Stimulated activated CD8-positive, alpha-beta memory T cell treated with anti-CD3 and anti-CD28 coated beads, Interleukin-15, amount 100 ng/mL, for 24 hours (primary cell): ENCODE data around the gene RNF26.
"Not testable (repeated sequence)": the region's sequence is repeated elsewhere in the genome, so short reads cannot be mapped to it uniquely, and the experiment has no call there.

Experiments
- DNase-seq: peaks from one replicate; pipeline ENCODE4 v3.0.0-alpha.2; 2020; ENCODE audit warnings: low read depth

Gene RNF26

GRCh38 chr11:119371778-119372182, 37.5 kb downstream of the RNF26 start:
- no peak for DNase-seq

- no peak for DNase-seq
Observed at GRCh38 chr11:119372260-119373058, 38.1 kb downstream of the RNF26 start.

- no peak for DNase-seq
Observed at GRCh38 chr11:119373059-119373920, 39.0 kb downstream of the RNF26 start.

GRCh38 chr11:119373921-119374631, 39.7 kb downstream of the RNF26 start:
- no peak for DNase-seq

GRCh38 chr11:119374632-119375336, 40.5 kb downstream of the RNF26 start:
- DNase-seq, result no peak

- no peak for DNase-seq
Observed at GRCh38 chr11:119375337-119376196, 41.2 kb downstream of the RNF26 start.

GRCh38 chr11:119376197-119376847, 42.0 kb downstream of the RNF26 start:
- no peak for DNase-seq

GRCh38 chr11:119377112-119377901, 43.0 kb downstream of the RNF26 start:
- DNase-seq, result no peak

- DNase-seq, result no peak
Observed at GRCh38 chr11:119377961-119378667, 43.8 kb downstream of the RNF26 start.

- DNase-seq, result no peak
Observed at GRCh38 chr11:119378851-119379465, 44.6 kb downstream of the RNF26 start.

- DNase-seq, result no peak
Observed at GRCh38 chr11:119380160-119380826, 46.0 kb downstream of the RNF26 start.

GRCh38 chr11:119380827-119381180, 46.5 kb downstream of the RNF26 start:
- no peak for DNase-seq

- peak; percentile 93 for DNase-seq
Observed at GRCh38 chr11:119381181-119381988, 47.1 kb downstream of the RNF26 start, which contains the start of gene USP2. USP2 (minus strand) TSS chr11:119381690; CDS start chr11:119373480, 8,210 bp downstream.

- no peak for DNase-seq
Observed at GRCh38 chr11:119382101-119382500, 47.8 kb downstream of the RNF26 start.

GRCh38 chr11:119382513-119382912, 48.2 kb downstream of the RNF26 start:
- not testable (repeated sequence) for DNase-seq

GRCh38 chr11:119384332-119384731, 50.0 kb downstream of the RNF26 start:
- DNase-seq, result no peak
